ENCODE data around the gene WFDC2. TPM values are rescaled to one million over a fixed set of nuclear protein-coding genes. Genes with fewer than 3 reads are reported as not detected.

Gene WFDC2
- polyA plus RNA-seq, 6 donors from 2014 or later, result not detected

DNA sequence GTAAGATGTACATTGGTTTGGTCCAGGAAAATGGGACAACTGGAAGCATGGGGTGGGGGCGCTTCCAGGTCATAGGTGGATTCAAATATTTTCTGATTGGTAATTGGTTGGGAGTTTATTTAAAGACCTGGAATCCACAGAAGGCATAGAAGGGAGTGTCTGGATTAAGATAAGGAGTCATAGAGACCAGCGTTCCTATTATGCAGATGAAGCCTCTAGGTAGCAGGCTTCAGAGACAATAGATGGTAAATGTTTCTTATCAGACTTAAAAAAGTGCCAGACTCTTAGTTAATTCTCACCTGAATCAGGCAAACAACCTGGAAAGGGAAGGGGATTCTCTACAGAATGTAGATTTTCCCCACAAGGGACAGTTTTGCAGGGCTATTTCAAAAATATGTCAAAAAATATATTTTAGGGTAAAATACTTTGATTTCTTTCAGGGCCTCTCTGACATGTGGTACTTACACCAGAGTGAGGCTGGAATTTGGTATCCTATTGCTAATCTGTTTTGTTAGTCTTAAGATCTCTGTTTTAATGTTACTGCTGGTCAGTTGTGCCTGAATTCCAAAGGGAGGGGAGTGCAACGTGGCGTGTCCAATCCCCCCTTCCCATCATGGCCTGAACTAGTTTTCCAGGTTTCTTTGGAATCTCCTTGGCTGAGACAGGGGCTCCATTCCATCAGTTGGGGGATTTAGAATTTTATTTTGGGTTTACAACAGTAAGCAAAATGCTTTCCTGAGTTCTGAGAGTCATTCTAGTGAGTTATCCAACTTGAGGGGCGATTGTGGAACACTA lies 28.5 kb upstream of the WFDC2 start:
- peak overlapping the region in 1 of 8 donors; percentile 54 for H3K4me3 Mint-ChIP-seq
- DNase-seq (no peak), ATAC-seq (ENCODE audit: low read depth in 2 of 2) (no peak)
- no peaks in the 10 kb centered on the region for H3K36me3 Mint-ChIP-seq
- H3K27ac Mint-ChIP-seq, result no peak overlapping the region
- H3K9me3 Mint-ChIP-seq, result peaks cover 0 to 3% (median 0%) of the 10 kb centered on the region in 7 donors
- H3K27me3 Mint-ChIP-seq, result peaks cover 0 to 21% (median 13%) of the 10 kb centered on the region in 3 donors
- H3K4me1 Mint-ChIP-seq, result peaks cover 5 to 14% (median 10%) of the 10 kb centered on the region in 3 donors

DNA sequence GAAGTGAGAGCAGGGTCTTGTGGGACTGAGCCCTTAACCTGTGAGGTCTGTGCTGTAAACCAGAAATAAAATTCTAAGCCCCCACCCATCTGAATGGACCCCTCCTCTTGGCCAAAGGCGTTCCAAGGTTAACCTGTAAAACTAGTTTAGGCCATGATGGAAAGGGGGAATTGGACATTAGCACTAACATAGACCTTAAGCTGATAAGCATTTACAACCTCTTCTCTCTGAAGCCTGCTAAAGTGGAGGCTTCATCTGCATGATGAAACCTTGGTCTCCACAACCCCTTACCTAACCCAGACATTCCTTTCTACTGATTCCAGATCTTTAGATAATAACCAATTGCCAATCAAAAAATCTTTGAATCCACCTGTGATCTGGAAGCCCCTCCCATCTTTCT lies 27.8 kb upstream of the WFDC2 start:
- Mint-ChIP-seq H3K4me3 (no peak overlapping the region), H3K9me3 (peaks cover 0 to 3% (median 0%) of the 10 kb centered on the region in 7 donors), H3K27me3 (peaks cover 0 to 21% (median 13%) of the 10 kb centered on the region in 3 donors), H3K36me3 (no peaks in the 10 kb centered on the region), H3K4me1 (peaks cover 3 to 7% (median 5%) of the 10 kb centered on the region in 3 donors), H3K27ac (no peak overlapping the region)
- ATAC-seq (ENCODE audit: low read depth in 2 of 2) (no peak), DNase-seq (no peak)

DNA sequence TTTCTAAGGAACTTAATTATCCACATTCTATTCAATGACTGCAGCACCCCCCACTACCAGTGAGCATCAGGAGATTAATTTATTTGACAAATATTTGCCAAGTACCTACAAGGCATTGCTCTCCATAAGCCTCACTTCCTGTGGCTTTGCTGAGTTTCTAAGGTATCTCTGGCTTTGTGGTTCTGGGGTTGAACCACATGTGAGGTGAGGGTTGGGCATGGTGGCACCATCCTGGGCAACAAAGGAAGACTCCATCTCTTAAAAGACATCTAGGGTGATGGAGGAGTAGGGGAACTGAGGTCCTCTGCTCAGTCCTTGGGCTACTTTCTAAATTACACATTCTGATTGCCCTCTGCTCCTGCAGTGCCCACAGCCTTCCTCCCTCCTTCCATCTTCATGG lies 25.5 kb upstream of the WFDC2 start:
- no peak for DNase-seq

DNA sequence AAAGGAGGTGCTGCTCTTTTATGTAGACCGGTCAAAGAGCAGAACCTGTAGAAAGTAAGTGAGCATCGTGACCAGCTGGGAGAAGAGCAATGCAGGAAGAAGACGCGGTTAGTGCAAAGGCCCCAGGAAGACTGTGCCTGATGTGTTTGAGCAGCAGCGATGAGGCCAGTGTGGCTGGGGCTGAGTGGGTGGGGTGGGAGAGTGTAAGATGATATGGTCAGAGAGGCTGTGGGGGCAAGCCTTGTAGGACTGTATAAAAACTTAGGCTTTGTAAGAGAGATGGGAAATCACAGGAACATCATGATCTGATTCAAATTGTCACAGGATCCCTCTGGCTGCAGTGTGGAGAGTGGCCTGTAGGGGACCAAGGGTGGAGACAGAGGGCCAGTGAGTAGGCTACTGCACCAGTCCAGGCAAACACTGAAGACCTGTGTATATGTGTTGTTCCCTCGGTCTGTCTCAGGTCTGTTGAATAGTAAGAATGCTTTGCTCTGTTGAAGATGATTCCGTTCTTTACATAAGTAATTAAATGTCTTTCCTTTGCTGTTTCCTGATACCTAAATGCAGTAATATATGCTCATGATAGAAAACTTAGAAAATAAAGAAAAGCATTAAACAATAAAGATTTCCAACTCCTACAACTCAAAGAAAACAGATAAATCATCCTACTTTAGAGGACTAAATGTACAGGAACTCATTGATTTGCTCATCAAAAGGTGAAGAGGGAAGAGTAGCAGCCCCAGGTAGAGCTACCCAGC lies 23.6 kb upstream of the WFDC2 start:
- no peaks in the 10 kb centered on the region for H3K36me3 Mint-ChIP-seq
- DNase-seq (no peak), ATAC-seq (ENCODE audit: low read depth in 2 of 2) (peak in 1 of 2 donors; percentile 23)
- H3K4me1 Mint-ChIP-seq, result peaks cover 4 to 5% (median 4%) of the 10 kb centered on the region in 3 donors
- H3K9me3 Mint-ChIP-seq, result peaks cover 0 to 5% (median 0%) of the 10 kb centered on the region in 7 donors
- no peak overlapping the region for H3K27ac Mint-ChIP-seq
- peaks cover 0 to 22% (median 13%) of the 10 kb centered on the region in 3 donors for H3K27me3 Mint-ChIP-seq
- no peak overlapping the region for H3K4me3 Mint-ChIP-seq

More for the DNA sequence above, 25.5 kb upstream of the WFDC2 start:
- no peaks in the 10 kb centered on the region for H3K4me1 Mint-ChIP-seq
- ATAC-seq (ENCODE audit: low read depth in 2 of 2), result no peak
- H3K4me3 Mint-ChIP-seq, result no peak overlapping the region
- H3K9me3 Mint-ChIP-seq, result peaks cover 0 to 5% (median 0%) of the 10 kb centered on the region in 7 donors
- H3K27me3 Mint-ChIP-seq, result peaks cover 0 to 27% (median 13%) of the 10 kb centered on the region in 3 donors
- no peaks in the 10 kb centered on the region for H3K36me3 Mint-ChIP-seq
- H3K27ac Mint-ChIP-seq, result peak overlapping the region in 1 of 6 donors; percentile 9

DNA sequence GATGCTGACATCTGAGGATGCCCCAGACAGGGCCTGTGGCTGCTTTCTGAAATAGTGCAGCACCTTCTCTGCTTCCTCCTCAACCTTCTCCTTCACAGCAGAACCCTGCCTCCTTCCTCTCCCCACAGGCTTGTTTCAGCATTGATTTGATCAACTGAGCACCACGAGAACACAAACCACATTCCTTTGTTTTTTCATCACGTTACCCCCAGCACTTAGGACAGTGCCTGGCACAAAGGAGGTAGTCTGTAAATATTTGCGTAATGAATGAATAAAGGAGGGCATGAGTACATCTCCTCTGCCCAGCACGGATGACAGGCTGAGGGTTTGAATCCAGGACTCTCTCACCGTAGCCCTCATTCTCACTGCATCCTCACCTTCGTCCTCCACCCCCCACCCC lies 21.3 kb upstream of the WFDC2 start:
- Mint-ChIP-seq H3K27me3 (peaks cover 0 to 22% (median 13%) of the 10 kb centered on the region in 3 donors), H3K27ac (no peak overlapping the region), H3K4me1 (peaks cover 16 to 22% (median 17%) of the 10 kb centered on the region in 3 donors), H3K36me3 (no peaks in the 10 kb centered on the region), H3K4me3 (no peak overlapping the region), H3K9me3 (peaks cover 0 to 5% (median 0%) of the 10 kb centered on the region in 7 donors)
- DNase-seq, result no peak
- ATAC-seq (ENCODE audit: low read depth in 2 of 2), result no peak

DNA sequence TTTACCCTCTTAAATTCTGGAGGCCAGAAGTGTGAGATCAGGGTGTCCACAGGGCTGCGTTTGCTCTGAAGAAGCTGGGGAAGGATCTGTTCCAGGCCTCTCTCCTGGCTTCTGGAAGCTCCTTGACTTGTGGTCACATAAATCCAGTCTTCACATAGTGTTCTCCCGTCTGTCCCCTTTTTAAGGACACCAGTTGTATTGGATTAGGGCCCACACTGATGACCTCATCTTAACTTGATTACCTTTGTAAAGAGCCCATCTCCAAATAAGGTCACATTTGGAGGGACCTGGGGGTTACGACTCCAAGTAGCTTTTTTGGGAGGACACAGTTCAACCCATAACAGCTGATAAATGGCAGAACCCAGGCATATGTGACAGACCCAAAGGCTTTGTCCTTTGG lies 20.0 kb upstream of the WFDC2 start:
- Mint-ChIP-seq H3K36me3 (no peaks in the 10 kb centered on the region), H3K4me1 (peaks cover 17 to 22% (median 17%) of the 10 kb centered on the region in 3 donors), H3K27me3 (peaks cover 0 to 19% (median 13%) of the 10 kb centered on the region in 3 donors), H3K9me3 (peaks cover 0 to 5% (median 0%) of the 10 kb centered on the region in 7 donors), H3K27ac (peak overlapping the region in 1 of 6 donors; percentile 16), H3K4me3 (no peak overlapping the region)
- DNase-seq (no peak), ATAC-seq (ENCODE audit: low read depth in 2 of 2) (no peak)

DNA sequence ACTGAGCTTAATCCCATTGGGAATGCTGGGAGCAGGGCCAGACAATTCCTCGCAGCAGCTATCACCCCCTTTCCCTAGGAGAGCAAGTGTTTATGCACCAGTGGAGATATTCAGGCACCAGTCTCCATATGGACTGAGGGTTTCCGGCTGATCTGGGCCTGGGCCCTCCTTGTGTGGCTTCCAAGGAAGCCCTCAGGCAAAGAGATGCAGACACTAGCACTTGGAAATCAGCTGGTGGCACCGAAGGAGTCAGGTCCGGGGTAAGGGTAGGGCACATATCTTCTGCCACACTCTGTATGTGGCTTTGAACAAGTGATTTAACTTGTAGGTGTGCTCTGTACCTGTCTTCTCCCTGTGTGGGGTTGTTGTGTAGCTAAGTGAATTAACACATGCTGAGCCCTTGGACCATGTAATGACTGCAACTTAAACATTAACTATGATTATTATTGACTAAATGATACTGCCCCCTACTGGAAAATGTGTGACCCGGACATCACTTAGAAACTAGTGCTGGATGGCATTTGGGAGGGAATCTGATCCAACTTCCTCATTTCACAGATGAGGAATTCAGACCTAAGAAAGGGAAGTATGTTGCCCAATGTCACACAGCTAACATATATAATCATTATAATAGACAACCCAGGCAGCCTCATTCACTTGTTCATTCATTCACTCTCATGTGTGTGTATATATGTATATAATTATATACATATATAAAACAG lies 19.3 kb upstream of the WFDC2 start:
- no peaks in the 10 kb centered on the region for H3K36me3 Mint-ChIP-seq
- ATAC-seq (ENCODE audit: low read depth in 2 of 2), result peak; percentile 89 to 91
- no peak overlapping the region for H3K27ac Mint-ChIP-seq
- no peak overlapping the region for H3K4me3 Mint-ChIP-seq
- DNase-seq, result peak; percentile 56
- H3K9me3 Mint-ChIP-seq, result peaks cover 0 to 5% (median 0%) of the 10 kb centered on the region in 7 donors
- H3K4me1 Mint-ChIP-seq, result peaks cover 17 to 22% (median 17%) of the 10 kb centered on the region in 3 donors
- peaks cover 0 to 18% (median 7%) of the 10 kb centered on the region in 3 donors for H3K27me3 Mint-ChIP-seq

DNA sequence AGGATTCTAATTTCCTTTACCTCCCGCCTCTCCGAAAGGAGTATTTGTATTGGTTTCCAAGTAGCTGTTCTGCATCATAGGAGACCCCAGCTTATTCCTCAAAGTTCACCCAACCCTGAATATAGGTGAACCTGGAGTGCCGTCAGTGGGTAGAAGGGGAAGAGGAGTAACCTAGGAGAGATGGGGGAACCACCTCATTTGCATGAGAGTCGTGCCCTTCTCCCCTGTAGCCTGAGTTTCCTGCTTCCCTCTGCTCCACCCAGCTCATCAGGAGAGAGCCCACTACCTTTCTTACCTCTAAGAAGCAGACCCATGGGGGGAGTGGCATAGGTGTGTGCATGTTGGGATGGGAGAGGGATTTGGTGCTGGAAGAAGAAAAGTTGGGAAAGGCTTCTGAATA lies 17.3 kb upstream of the WFDC2 start:
- DNase-seq, result no peak

DNA sequence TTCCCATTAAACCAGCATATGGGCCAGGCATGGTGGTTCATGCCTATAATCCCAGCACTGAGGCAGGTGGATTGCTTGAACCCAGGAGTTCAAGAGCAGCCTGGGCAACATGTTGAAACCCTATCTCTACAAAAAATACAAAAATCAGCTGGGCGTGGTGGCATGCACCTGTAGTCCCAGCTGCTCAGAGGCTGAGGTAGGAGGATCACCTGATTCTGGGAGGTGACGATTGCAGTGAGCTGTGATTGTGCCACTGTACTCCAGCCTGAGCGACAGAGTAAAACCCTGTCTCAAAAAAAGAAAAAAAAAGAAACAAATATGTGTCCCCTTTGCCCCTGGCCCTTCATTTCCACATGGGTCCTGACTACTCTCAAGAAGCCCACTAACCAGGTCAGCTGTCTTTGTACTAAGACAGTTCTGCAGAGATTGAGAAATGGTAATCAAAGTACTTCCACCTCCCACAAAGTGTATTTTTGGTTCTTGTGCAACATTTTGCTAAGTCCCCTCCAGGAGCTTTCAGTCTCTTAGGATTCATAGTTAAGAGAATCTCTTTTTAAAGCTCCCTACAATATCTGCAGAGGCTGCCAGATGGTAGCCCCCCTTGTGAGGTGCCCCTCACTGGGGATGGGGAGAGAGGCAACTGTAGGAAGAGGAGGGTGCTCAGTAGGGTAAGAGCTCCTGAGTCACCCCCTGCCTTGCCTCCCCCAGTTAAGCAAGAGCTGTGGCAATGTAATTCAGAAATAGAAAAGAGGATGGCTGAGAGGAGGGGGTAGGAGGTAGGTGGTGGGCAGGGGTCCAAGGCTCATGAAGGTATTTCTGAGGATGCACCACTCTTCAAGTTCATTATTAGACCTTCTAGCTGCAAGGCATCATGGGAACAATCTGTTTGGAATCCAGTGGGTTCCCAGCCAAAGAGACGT lies 16.5 kb upstream of the WFDC2 start:
- DNase-seq (no peak), ATAC-seq (ENCODE audit: low read depth in 2 of 2) (no peak)
- peaks cover 17 to 22% (median 17%) of the 10 kb centered on the region in 3 donors for H3K4me1 Mint-ChIP-seq
- peak overlapping the region in 1 of 6 donors; percentile 72 for H3K27ac Mint-ChIP-seq
- H3K4me3 Mint-ChIP-seq, result peak overlapping the region in 1 of 8 donors; percentile 21
- H3K27me3 Mint-ChIP-seq, result peaks cover 0 to 11% (median 0%) of the 10 kb centered on the region in 3 donors
- no peaks in the 10 kb centered on the region for H3K9me3 Mint-ChIP-seq
- no peaks in the 10 kb centered on the region for H3K36me3 Mint-ChIP-seq

More for the DNA sequence above, 17.3 kb upstream of the WFDC2 start:
- Mint-ChIP-seq H3K4me3 (peak overlapping the region in 3 of 8 donors; percentile 16 to 75 (median 61)), H3K9me3 (peaks cover 0 to 2% (median 0%) of the 10 kb centered on the region in 7 donors), H3K27me3 (peaks cover 0 to 12% (median 0%) of the 10 kb centered on the region in 3 donors), H3K4me1 (peaks cover 17 to 22% (median 17%) of the 10 kb centered on the region in 3 donors), H3K36me3 (no peaks in the 10 kb centered on the region), H3K27ac (peak overlapping the region in 1 of 6 donors; percentile 72)
- peak; percentile 39 to 53 for ATAC-seq (ENCODE audit: low read depth in 2 of 2)

DNA sequence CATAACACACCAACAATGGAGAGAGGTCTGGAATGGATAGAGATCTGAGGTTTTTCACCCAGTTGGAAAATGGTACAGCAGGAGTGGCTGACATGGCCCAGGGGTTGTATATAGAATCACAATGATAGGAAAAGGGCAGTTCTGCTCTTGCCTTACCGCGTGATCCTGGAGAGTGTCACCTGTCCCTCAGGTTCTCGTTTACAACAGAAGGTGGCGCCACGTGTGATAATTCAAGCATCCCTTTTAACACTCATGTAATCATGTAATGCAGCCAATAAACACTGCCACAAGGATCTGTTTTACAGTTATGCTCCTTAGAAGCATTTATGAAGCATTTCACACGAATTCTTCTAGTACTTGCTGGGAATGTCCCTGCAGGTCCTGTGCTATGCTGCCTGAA lies 12.9 kb upstream of the WFDC2 start:
- ATAC-seq (ENCODE audit: low read depth in 2 of 2) (peak in 1 of 2 donors; percentile 40), DNase-seq (no peak)
- Mint-ChIP-seq H3K4me3 (no peak overlapping the region), H3K36me3 (no peaks in the 10 kb centered on the region), H3K27me3 (peaks cover 0 to 6% (median 3%) of the 10 kb centered on the region in 3 donors), H3K9me3 (no peaks in the 10 kb centered on the region), H3K27ac (peak overlapping the region in 1 of 6 donors; percentile 33), H3K4me1 (peaks cover 12 to 14% (median 12%) of the 10 kb centered on the region in 3 donors)

DNA sequence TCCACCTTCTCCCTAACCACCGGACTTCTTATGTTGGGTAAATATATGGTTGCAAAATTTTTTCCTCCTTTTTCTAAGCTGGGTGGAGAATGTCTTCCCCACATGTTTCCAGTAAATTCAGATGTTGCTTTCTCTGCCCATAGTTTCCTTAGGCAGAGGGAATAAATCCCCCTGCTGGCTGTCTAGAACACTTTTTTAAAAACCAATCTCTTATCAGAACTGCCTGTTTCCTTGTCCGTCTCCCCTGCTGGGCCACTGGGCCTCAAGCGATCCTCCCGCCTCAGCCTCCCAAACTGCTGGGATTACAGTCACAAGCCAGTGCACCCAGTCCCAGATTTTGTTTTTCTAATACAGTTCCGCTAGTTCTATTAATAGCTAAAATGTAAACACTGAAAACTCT lies 9.9 kb upstream of the WFDC2 start:
- Mint-ChIP-seq H3K4me3 (no peak overlapping the region), H3K9me3 (no peaks in the 10 kb centered on the region), H3K36me3 (no peaks in the 10 kb centered on the region), H3K27ac (peak overlapping the region in 1 of 6 donors; percentile 56), H3K27me3 (peaks cover 0 to 8% (median 0%) of the 10 kb centered on the region in 3 donors), H3K4me1 (no peaks in the 10 kb centered on the region)
- no peak for DNase-seq
- ATAC-seq (ENCODE audit: low read depth in 2 of 2), result no peak

DNA sequence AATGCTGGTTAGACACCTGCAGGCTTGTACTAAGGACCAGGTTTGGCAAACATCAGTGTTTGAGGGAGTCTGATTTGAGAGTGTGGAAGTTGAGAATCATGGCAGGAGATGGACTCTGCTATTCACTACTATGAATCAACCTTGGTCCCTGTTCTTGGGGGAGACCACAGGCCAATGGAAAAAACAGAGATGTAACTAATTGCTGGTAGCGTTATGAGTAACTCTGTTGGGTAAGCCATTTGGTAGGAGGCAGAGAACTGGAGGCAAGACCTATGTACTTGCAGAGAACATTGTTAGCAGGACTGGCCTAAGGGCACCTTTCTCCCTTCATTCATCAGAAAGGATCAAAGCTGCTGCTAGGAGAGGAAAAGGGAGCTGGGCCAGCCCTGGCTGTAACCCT lies 8.3 kb upstream of the WFDC2 start:
- Mint-ChIP-seq H3K4me3 (no peak overlapping the region), H3K36me3 (no peaks in the 10 kb centered on the region), H3K27me3 (peaks cover 0 to 11% (median 0%) of the 10 kb centered on the region in 3 donors), H3K9me3 (no peaks in the 10 kb centered on the region), H3K4me1 (no peaks in the 10 kb centered on the region), H3K27ac (no peak overlapping the region)
- DNase-seq, result no peak
- no peak for ATAC-seq (ENCODE audit: low read depth in 2 of 2)
